HL-60 (cell line): Measurements from ENCODE around the gene PGBD5.

Source experiments
- POLR2AphosphoS5 ChIP-seq: IDR thresholded peaks from 2 replicates; pipeline ENCODE4 v1.6.1; 2012; ENCODE audit warnings: low read depth
- REST ChIP-seq: IDR thresholded peaks from 2 replicates; pipeline ENCODE4 v1.6.1; 2012; ENCODE audit warnings: low read depth; ENCODE audit not compliant: insufficient replicate concordance
- SPI1 ChIP-seq: IDR thresholded peaks from 2 replicates; pipeline ENCODE4 v1.6.1; 2012; ENCODE audit warnings: low read depth, mild to moderate bottlenecking, borderline replicate concordance
- TF ChIP-seq, protein P1 (sequence below): IDR thresholded peaks from one replicate; pipeline ENCODE4 v1.5.1; 2011; ENCODE audit warnings: low read length, control low read depth, inconsistent platforms; ENCODE audit not compliant: insufficient read depth

DNA sequence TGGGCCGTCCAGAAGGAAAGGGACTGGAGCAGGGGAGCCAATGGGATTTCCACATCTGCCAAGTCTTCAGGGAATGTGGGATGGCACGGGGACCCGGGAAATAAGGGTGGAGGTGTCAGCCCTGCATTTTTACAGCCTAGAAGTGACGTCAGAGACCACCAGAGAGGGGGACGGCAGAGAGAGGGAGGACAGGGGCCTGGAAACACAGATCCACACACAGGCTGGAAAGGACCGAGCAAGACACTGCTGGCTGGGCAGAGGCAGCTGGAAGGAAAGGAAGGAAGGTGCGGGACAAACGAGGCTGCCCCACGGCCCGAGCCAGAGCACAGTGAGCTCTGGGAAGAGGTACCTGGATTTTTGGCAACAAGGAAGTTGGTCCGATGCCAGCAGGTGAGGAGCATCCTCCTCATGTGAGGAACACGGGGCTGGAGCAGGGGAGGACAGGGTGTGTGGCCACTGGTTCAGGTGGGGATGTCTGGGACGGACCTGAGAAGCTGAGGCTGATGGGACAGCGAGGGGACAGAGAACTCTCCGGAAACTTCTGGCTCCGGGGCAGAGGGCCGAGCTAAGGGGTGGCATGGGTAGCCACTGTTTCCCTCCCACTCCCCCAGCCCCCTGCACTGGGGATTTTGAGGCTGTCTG lies 138.3 kb downstream of the PGBD5 start:
- TF ChIP-seq, protein P1, sequence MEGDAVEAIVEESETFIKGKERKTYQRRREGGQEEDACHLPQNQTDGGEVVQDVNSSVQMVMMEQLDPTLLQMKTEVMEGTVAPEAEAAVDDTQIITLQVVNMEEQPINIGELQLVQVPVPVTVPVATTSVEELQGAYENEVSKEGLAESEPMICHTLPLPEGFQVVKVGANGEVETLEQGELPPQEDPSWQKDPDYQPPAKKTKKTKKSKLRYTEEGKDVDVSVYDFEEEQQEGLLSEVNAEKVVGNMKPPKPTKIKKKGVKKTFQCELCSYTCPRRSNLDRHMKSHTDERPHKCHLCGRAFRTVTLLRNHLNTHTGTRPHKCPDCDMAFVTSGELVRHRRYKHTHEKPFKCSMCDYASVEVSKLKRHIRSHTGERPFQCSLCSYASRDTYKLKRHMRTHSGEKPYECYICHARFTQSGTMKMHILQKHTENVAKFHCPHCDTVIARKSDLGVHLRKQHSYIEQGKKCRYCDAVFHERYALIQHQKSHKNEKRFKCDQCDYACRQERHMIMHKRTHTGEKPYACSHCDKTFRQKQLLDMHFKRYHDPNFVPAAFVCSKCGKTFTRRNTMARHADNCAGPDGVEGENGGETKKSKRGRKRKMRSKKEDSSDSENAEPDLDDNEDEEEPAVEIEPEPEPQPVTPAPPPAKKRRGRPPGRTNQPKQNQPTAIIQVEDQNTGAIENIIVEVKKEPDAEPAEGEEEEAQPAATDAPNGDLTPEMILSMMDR: no peak
- TF ChIP-seq POLR2AphosphoS5: no peak
- TF ChIP-seq SPI1: no peak
- TF ChIP-seq REST: no peak
